Superior temporal gyrus (tissue), 1 donor: ENCODE measurements around the gene CCNJL.
"Not testable (repeated sequence)": the region's sequence is repeated elsewhere in the genome, so short reads cannot be mapped to it uniquely, and the experiment has no call there.

Experiments
- DNase-seq: peaks from one replicate; pipeline ENCODE4 v3.0.0-alpha.2; 2016; ENCODE audit errors: extremely low spot score

Gene CCNJL

GRCh38 chr5:160260881-160261815, 51.2 kb downstream of the CCNJL start:
- DNase-seq = no peak

GRCh38 chr5:160260006-160260775, 52.2 kb downstream of the CCNJL start:
- DNase-seq = no peak

DNA sequence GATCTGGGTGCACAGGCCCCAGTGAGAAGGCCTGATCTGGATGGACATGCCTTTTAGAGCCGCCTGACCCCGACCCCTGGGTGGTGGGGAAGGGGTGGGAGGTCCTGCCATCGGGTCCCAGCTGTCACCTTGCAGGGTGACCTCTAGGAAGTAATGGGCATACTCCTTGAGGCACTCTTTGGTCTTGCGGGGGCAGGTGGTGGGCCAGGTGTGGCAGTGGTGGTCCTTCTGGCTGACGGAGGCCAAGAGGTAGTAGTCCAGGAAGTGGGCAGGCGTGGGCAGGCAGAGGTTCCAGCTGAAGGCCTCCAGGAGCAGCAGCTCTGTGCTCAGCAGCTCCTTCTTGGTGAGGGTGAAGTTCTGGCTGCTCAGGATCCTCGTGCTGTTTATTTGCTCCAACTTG, 53.0 kb downstream of the CCNJL start:
- no peak for DNase-seq

- DNase-seq = no peak
Observed at GRCh38 chr5:160254706-160255105, 57.7 kb downstream of the CCNJL start.

DNA sequence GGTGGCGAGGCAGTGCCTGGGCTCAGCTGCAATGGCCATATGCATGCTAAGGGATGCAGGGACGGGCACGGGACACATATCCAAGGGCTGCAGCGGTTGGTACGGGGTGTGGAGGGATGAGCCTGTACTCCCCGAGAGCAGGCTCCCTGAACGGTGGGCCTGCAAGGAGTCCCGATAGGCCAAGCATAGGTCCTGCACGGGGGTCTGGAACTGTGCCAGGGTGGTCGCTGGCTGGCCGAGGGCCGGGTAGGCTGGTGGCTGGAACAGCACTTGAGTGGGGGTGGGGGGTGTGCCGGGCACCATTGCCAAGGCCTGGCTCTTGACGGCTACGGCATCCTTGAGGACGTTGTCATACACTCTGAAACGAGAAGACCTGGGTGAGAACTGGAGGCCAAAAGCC, 58.9 kb downstream of the CCNJL start:
- DNase-seq = no peak

DNA sequence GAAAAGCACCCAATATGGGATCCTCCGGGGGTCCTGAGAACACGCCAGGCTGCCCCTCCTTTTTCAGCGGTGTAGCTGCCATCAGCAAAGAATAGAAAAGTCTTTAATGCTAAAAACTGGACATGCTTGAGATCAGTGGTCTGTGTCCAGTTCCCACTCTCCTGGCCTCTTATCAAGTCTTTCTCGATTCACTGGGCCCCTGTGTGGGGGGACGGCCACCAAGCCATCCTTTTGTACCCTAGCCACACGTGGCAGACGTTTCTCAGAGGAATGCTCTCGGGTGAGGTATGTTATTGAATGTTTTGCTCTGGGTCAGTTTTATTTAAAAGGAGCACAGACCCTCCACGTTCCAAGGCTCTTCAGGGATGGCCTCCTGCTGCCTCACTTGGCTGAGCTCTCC, 59.4 kb downstream of the CCNJL start:
- DNase-seq = no peak

- no peak for DNase-seq
Observed at GRCh38 chr5:160251406-160252155, 60.8 kb downstream of the CCNJL start.

GRCh38 chr5:160250826-160251225, 61.5 kb downstream of the CCNJL start:
- DNase-seq = no peak

GRCh38 chr5:160250226-160250625, 62.1 kb downstream of the CCNJL start:
- DNase-seq = no peak

DNA sequence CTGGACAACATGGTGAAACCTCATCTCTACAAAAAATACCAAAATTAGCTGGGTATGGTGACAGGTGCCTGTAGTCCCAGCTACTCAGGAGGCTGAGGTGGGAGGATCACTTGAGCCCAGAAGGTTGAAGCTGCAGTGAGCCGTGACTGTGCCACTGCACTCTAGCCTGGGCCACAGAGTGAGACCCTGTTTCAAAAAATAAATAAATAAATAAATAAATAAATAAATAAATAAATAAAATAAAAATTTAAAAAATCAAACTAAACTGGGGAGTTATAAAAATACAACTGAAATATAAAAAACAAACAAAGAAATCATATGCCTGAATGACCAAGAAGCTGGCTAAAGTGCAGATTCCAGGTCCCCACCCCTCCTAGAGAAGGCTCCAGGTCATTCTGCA, 62.8 kb downstream of the CCNJL start:
- DNase-seq = not testable (repeated sequence)

DNA sequence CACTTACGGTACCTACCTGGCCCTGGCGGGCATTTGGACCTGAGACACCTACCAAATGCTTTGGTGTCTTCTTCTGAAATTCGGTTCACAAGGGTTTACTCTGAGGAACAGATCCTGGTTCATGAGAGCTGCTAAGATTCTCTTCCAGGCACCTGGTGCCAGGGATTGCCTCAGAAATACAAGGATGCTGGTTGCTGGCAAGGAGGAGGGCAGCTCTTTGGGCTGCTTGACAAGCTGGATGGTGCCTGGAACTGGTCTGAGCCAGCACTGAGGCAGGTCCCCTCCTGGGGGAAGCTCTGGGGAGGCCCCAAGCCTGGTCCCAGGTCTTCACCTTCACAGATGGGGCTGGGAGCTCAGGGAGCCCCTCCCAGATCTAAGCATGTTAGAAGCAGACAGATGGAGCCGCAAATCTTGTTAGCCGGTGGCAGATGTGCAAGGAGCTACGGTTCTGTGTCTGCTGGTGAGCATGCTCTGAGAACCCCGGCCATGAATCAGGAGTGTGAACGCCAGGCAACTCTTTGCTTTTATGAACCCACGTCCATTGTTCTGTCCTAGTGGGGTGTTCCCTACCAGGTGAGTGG, 66.8 kb downstream of the CCNJL start:
- DNase-seq = no peak

DNA sequence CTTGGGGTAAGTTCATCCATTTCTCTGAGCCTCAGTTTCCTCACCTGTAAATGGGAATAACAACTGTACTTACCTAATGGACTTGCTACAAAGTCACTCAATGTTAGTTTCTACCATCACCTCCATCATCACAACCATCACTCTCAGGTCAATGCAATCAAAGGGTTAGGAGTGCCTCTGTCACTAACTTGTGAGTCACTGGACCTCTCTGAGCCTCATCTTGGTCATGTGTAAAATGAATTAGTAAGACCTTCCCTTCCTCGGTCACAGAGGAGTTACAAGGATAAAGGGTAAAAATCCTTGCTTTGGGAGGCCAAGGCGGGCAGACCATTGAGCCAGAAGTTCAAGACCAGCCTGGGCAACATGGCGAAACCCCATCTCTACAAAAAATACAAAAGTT, 70.2 kb downstream of the CCNJL start:
- DNase-seq = no peak

DNA sequence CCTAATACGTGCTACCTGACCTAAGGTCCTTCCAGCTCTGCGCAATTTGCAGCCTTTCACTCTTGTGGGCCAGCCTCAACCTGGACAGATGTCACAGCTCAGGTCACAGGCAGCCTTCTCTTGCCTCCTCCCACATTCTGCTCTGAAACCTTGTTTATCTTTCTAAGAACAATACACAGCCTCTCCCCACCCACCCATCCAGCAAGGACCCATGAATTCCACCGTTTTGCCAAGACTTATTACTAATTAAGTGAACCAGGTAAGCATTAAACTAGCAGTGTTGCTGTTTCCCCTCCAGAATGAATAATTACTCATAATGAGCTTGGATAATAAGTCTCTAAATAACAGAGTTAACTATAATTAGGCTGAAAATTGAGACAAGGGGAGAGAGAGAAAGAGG, 72.0 kb downstream of the CCNJL start:
- no peak for DNase-seq

GRCh38 chr5:160237571-160238093, 74.7 kb downstream of the CCNJL start:
- DNase-seq = no peak

DNA sequence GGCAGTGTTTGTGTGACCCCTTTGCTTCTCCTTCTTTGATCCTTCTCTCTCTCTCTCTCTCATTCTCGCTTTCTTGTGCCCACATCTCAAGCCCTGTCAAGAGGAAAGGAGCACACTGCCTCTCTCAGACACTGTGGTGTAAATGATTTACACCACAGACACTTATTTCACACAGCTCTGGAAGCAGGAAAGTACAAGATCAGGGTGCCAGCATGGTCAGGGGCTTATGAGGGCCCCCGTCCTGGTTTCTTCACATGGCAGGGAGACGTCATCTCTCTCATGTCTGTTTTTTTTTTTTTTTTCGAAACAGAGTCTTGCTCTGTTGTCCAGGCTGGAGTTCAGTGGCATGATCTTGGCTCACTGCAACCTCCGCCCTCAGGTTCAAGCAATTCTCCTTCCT, 76.6 kb downstream of the CCNJL start:
- no peak for DNase-seq

DNA sequence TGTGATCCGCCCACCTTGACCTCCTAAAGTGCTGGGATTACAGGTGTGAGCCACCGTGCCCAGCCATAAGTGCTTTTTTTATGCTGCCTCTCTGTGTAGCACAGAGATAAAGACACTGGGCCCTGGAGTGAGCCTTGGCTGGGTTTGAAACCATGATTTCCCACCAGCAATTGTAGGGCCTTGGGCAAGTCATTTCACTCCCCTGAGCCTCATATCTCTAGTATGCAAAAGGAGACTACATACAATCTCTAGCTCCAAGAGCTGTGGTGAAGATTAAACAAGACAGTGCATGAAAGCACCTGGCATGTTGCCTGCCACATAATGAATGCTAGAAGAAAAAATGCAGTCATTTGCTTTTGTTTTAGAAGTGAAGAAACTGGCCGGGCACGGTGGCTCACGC, 79.1 kb downstream of the CCNJL start:
- no peak for DNase-seq

- DNase-seq = no peak
Observed at GRCh38 chr5:160231783-160232342, 80.5 kb downstream of the CCNJL start.

GRCh38 chr5:160230686-160231527, 81.5 kb downstream of the CCNJL start:
- DNase-seq = no peak

- no peak for DNase-seq
Observed at GRCh38 chr5:160229190-160229742, 83.1 kb downstream of the CCNJL start, which contains the start of gene FABP6. FABP6 (plus strand) TSS chr5:160229506; CDS start chr5:160229558, 52 bp downstream.

DNA sequence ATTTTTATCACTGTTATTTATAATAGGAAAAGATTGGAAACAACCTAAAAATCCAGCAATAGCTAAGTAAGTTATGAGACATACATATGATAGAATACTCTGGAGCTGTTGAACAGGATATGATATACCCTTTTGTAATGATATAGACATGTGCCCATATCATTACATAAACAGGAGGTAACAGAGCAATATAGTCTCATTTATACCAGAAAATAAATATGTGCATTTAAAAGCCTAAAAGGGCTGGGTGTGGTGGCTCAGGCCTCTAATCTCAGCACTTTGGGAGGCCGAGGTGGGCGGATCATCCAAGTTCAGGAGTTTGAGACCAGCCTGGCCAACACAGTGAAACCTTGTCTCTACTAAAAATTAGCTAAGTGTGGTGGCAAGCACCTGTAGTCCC, 85.4 kb downstream of the CCNJL start:
- DNase-seq = no peak
